Muscle of leg (tissue), 11 donors: ENCODE data around the gene MRPL27. TPM values are rescaled to one million over a fixed set of nuclear protein-coding genes. Genes with fewer than 3 reads are reported as not detected.

Experiments used
- DNase-seq: peaks from one replicate; pipeline ENCODE4 v3.0.0; 2013
- H3K27ac ChIP-seq: one replicate; pipeline ENCODE4 v1.5.1; 2013; ENCODE audit warnings: mild to moderate bottlenecking, low read length, control low read depth
- H3K27me3 ChIP-seq: one replicate; pipeline ENCODE4 v1.6.1; 2013; ENCODE audit warnings: low read length; ENCODE audit not compliant: control insufficient read depth, insufficient read depth
- H3K36me3 ChIP-seq: one replicate; pipeline ENCODE4 v1.6.1; 2013; ENCODE audit warnings: low read length; ENCODE audit not compliant: control insufficient read depth, insufficient read depth
- H3K4me1 ChIP-seq: one replicate; pipeline ENCODE4 v1.6.1; 2013; ENCODE audit warnings: low read length; ENCODE audit not compliant: control insufficient read depth, insufficient read depth
- H3K4me3 ChIP-seq: one replicate; pipeline ENCODE4 v1.5.1; 2013; ENCODE audit warnings: low read length, control low read depth
- H3K9me3 ChIP-seq: replicated peaks from 2 replicates; pipeline ENCODE4 v1.6.1; 2013; ENCODE audit warnings: low read depth, low read length; ENCODE audit not compliant: control insufficient read depth
- WGBS: methylation state at CpG from one replicate; pipeline ENCODE4 v1.1.5; 2013; ENCODE audit warnings: missing lambda C conversion rate; ENCODE audit not compliant: insufficient coverage; 5-methylcytosine and 5-hydroxymethylcytosine counted together
- polyA plus RNA-seq, 8 donors: library from polyadenylated mRNA; unstranded; fragments of 120-200 nt; gene quantifications; one replicate each; pipeline versions ENCODE4 v1.2.1 to v1.2.3, GENCODE V29; 2013; ENCODE audit warnings: inconsistent platforms in 1 of 8, low replicate concordance in 1 of 8; ENCODE audit not compliant: insufficient read length in 8 of 8, insufficient read depth in 1 of 8
- total RNA-seq: library from RNA; stranded (reverse); fragments of 120-200 nt; gene quantifications from one replicate; pipeline ENCODE4 v1.2.4, GENCODE V29; 2013

The MRPL27 gene
- total and polyA plus RNA-seq, 9 donors = 52.4 to 81.5 (median 61.0) TPM

DNA sequence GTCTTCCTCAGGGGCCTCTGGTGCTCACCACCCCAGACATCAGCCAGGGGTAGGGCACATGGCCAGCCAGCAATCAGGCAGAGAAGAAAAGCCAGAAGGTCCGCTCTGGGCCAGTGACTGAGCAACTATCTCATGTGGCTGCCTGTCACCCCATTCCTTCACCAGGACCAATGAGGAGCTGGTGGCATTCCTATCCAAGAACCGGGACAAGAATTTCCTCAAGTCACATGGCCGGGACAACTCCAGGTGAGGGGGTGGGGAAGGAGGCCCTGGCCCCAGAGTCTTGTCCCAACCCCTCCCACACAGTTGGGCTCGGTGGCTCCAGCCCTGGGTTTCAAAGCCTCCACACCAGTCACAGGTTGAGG, 17.7 kb downstream of the MRPL27 start:
- Histone ChIP-seq H3K27me3 (no peaks in the 10 kb centered on the region), H3K4me1 (peaks cover 3% of the 10 kb centered on the region), H3K27ac (no peak overlapping the region), H3K36me3 (peaks cover 76% of the 10 kb centered on the region), H3K9me3 (no peaks in the 10 kb centered on the region), H3K4me3 (no peak overlapping the region)
- no peak for DNase-seq
- WGBS = 100% methylated on average over 1 of the region's 4 CpGs

DNA sequence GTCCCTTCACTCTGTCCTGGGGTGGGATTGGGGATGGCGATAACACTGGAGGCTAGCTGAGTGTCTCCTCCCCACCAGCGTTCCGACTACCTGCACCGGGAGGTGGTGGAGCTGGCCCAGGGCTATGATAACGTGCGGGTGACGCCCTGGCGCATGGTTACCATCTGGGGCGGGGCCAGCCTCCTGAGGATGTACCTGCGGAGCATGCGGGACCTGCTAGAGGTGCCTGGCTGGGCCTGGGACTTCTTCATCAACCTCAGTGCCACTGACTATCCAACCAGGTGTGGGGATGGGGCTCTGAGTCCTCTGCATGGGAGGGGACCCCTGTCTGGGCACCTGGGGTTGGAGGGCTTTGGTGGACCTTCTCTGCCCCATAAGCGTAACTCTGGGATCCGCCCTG, 18.2 kb downstream of the MRPL27 start:
- H3K27me3 ChIP-seq = no peaks in the 10 kb centered on the region
- no peak overlapping the region for H3K4me3 ChIP-seq
- H3K9me3 ChIP-seq = no peaks in the 10 kb centered on the region
- no peak for DNase-seq
- H3K4me1 ChIP-seq = peaks cover 3% of the 10 kb centered on the region
- H3K36me3 ChIP-seq = peaks cover 71% of the 10 kb centered on the region
- no peak overlapping the region for H3K27ac ChIP-seq
- 94% methylated on average over 11 of the region's 13 CpGs for WGBS

DNA sequence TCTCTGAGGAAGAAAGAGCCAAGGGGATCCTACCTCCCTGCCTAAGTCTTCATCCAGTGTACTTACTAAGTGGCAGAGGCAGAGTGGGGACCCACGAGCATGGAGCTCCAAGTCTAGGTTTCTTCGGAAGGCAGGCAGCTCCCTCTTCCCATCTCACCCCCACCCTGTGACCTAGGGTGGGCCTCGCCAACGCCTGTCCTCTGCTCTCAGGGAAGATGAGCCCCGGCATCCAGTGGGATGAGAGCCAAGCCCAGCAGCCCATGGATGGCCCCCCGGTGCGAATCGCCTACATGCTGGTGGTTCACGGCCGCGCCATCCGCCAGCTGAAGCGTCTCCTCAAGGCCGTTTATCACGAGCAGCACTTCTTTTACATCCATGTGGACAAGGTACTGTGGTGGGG, 18.8 kb downstream of the MRPL27 start:
- WGBS = 91% methylated on average over 13 of the region's 15 CpGs
- Histone ChIP-seq H3K36me3 (peaks cover 65% of the 10 kb centered on the region), H3K9me3 (no peaks in the 10 kb centered on the region), H3K4me3 (no peak overlapping the region), H3K4me1 (peaks cover 3% of the 10 kb centered on the region), H3K27ac (no peak overlapping the region), H3K27me3 (no peaks in the 10 kb centered on the region)
- DNase-seq = no peak

DNA sequence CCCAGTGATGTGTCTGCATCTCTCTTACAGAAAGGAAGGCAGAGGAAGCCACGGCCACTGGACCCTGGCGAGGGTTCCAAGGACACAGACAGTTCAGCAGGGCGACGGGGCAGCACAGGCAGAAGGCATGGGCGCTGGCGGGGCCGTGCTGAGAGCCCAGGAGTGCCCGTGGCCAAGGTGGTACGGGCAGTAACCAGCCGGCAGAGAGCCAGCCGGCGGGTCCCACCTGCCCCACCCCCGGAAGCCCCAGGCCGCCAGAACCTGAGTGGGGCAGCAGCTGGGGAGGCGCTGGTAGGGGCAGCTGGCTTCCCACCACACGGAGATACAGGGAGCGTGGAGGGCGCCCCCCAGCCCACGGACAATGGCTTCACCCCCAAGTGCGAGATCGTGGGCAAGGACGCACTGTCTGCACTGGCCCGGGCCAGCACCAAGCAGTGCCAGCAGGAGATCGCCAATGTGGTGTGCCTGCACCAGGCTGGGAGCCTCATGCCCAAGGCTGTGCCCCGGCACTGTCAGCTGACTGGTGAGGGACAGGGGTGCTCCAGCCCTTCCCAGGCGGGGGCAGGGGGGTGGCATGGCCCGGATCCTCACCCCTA, 19.3 kb downstream of the MRPL27 start:
- Histone ChIP-seq H3K36me3 (peaks cover 60% of the 10 kb centered on the region), H3K4me3 (no peak overlapping the region), H3K9me3 (no peaks in the 10 kb centered on the region), H3K4me1 (peaks cover 4% of the 10 kb centered on the region), H3K27me3 (no peaks in the 10 kb centered on the region), H3K27ac (no peak overlapping the region)
- DNase-seq = no peak
- 93% methylated on average over 24 of the region's 27 CpGs for WGBS

DNA sequence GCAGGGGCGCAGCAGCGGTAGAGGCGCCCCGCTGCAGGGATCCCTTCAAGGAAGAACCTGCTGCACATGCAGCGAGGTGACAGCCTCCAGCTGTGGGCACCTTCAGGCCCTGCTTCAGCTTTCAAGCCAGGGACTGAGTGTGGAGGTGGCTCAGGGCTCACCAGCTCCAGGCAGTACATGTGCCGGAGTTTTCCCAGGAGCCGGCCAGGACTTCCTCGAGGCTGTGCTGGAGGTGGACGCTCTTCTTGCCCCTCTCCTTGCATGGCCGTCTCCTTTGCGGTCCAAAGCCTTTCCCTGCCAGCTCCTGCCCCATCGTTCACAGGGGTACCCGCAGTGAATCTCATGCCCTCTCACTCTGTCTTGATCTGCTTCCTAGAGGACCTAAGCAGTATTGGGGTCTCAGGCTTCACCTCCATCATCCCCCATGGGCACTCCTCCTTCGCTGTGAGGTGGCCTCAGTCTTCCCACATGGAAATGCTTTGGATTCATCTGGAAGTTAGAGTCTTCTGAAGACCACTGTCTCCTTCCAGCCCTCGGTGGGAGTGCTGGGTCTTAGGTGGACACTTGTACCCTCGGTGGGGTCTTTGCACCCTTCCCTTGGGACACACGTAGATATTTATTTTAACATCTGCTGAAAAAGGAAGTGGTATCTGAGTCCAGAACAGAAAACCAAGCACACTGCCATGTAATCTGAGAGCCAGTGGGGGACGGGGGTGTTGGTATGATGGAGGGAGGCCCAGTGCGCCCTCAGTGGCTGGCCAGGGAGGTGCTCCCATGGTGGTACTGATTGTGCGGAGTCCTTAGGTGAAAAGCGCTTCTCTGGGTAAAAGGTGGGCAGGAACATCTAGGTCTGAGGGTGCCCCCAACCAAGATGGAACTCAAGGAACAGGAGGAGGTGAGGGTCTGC, 20.0 kb downstream of the MRPL27 start:
- DNase-seq = no peak
- Histone ChIP-seq H3K9me3 (no peaks in the 10 kb centered on the region), H3K4me1 (peaks cover 6% of the 10 kb centered on the region), H3K27me3 (no peaks in the 10 kb centered on the region), H3K36me3 (peaks cover 53% of the 10 kb centered on the region), H3K27ac (no peak overlapping the region), H3K4me3 (no peak overlapping the region)
- WGBS = 90% methylated on average over 17 of the region's 21 CpGs

DNA sequence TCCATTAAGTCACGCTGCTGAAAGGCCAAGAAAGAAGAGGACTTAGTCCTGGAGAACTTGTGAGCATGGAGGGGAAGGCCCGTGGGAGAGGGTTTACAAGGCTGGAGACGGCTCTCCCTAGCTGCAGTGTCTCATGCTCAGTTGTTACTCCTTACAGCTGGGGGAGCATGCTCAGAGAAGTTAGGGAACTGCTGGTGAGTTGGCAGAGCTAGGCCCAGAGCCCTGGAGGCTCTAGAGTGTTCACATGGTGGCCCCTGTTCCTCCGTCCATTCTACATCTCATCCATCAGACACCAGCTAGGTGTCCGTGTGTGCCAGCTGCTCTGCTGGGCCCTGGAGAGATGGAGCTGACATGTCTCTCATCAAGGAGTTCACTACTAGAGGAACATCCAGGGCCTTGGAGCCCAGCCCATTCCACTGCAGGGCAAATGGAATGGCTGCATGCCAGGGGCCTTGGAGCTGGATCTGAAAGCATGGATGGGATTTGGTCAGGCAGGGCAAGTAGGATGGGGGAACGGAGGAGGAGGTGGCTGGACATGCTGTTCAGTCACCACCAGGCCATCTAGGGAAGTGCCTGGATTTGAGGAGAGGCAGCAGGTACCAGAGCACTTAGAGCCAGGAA, 20.8 kb downstream of the MRPL27 start:
- H3K36me3 ChIP-seq = peaks cover 49% of the 10 kb centered on the region
- WGBS = 76% methylated on average over 4 of the region's 6 CpGs
- H3K4me3 ChIP-seq = no peak overlapping the region
- H3K9me3 ChIP-seq = no peaks in the 10 kb centered on the region
- H3K27ac ChIP-seq = no peak overlapping the region
- H3K4me1 ChIP-seq = peaks cover 12% of the 10 kb centered on the region
- DNase-seq = no peak
- H3K27me3 ChIP-seq = no peaks in the 10 kb centered on the region

DNA sequence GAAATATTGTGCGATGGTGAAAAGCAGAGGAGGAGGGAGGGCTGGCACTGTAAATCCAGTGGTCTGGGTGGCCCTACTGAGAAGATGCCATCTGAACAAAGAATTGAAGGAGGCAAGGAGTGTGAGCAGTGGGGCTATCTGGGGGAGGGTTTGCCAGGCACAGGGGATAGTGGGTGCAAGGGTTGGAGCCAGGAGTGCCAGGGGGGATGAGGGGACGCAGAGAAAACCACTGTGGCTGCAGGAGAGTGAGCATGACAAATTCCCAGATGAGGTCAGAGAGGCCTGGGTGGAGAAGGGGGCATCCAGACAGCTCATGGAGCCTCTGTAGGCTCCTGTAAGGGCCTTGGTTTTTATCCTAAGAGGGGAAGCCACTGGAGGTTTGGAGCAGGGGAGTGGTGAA, 22.3 kb downstream of the MRPL27 start:
- no peaks in the 10 kb centered on the region for H3K27me3 ChIP-seq
- H3K4me1 ChIP-seq = peaks cover 18% of the 10 kb centered on the region
- WGBS = 85% methylated on average over 2 of the region's 2 CpGs
- H3K36me3 ChIP-seq = peaks cover 35% of the 10 kb centered on the region
- no peak overlapping the region for H3K27ac ChIP-seq
- H3K4me3 ChIP-seq = no peak overlapping the region
- no peaks in the 10 kb centered on the region for H3K9me3 ChIP-seq
- no peak for DNase-seq

DNA sequence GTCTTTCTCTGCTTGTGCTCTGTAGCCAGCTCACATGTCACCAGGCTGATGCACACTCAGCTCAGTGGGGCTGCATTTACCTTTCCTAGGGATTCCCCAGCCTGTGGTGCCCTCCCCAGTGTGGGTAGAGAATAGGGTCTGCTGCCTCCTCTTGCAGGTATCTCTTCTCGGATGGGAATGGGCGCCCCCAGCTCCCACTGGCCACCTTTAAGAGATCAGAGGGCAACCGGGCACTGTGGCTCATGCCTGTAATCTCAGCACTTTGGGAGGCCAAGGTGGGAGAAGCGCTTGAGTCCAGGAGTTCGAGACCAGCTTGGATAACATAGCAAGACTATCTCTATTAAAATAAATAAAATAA, 23.8 kb downstream of the MRPL27 start:
- Histone ChIP-seq H3K27ac (no peak overlapping the region), H3K4me3 (no peak overlapping the region), H3K4me1 (peaks cover 28% of the 10 kb centered on the region), H3K9me3 (no peaks in the 10 kb centered on the region), H3K27me3 (no peaks in the 10 kb centered on the region), H3K36me3 (peaks cover 20% of the 10 kb centered on the region)
- no peak for DNase-seq
- WGBS = 100% methylated on average over 2 of the region's 5 CpGs

DNA sequence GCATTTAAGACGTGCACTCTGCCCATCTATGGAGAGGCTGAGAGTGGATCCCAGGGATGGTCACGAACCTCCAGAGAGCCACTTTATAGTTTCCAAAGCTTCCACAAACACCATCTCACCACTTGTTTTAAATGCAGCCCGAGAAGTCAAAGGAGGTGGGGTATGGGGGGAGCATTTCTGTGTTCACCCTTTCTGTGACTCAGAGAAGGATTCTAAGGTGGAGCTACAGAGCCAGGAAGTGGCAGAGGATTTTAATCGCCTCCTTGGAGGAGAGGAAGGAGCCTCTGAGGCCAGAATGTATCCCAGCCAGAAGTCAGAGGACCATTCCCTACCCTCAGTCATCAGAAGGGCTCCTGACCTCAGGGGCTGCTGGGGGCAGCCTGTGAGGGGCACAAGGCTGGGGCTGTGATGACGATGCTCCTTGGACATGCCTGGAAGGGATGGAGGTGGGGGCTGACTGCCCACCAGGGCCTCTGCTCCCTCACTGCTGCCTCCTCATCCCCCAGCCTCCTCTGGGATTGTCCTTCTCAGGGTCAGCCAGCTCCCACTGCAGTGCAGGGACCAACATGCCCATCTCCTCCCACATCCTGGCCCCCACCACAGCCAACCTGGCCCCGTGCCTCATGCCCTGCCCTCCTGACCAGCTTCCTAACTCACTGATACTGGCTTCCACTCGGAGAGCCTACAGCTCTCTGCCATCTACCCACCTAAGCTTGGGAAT, 24.3 kb downstream of the MRPL27 start:
- Histone ChIP-seq H3K4me3 (no peak overlapping the region), H3K27me3 (no peaks in the 10 kb centered on the region), H3K9me3 (no peaks in the 10 kb centered on the region), H3K27ac (no peak overlapping the region), H3K4me1 (peaks cover 28% of the 10 kb centered on the region), H3K36me3 (peaks cover 14% of the 10 kb centered on the region)
- no peak for DNase-seq
- WGBS = 73% methylated on average over 1 of the region's 7 CpGs

DNA sequence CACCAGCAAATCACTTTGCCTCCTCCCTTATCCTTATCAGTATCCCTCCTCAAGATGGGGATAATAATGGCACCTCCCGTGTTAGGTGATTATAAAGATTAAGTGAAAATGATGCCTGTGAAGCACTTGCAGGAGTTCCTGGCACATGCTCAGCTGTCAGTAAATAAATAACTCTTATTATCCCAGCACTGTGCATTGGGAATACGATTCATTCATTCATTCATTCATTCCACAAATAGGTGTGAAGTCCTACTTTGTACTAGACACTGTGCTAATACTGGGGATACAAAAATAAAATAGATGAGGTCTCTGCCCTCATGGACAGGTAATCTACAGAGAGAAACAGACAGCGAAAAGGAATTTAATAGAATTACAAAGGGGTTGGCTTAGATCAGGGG, 25.1 kb downstream of the MRPL27 start:
- WGBS = 82% methylated on average over 1 of the region's 3 CpGs
- H3K4me1 ChIP-seq = peaks cover 28% of the 10 kb centered on the region
- H3K27ac ChIP-seq = no peak overlapping the region
- peaks cover 7% of the 10 kb centered on the region for H3K36me3 ChIP-seq
- no peak for DNase-seq
- no peak overlapping the region for H3K4me3 ChIP-seq
- H3K9me3 ChIP-seq = no peaks in the 10 kb centered on the region
- no peaks in the 10 kb centered on the region for H3K27me3 ChIP-seq
